HG03135 (cell line): ENCODE data around the gene KCND2.
"Not testable (repeated sequence)": the region's sequence is repeated elsewhere in the genome, so short reads cannot be mapped to it uniquely, and the experiment has no call there.

Experiments used
- ATAC-seq: cut with Tn5 transposase; IDR thresholded peaks from one replicate; pipeline ENCODE4 v1.9.1; 2021; ENCODE audit warnings: mild to moderate bottlenecking, moderate library complexity; ENCODE audit not compliant: unreplicated experiment

KCND2 gene

GRCh38 chr7:120735791-120736190 is 462.8 kb downstream of the KCND2 start:
- no peak for ATAC-seq

- ATAC-seq: no peak
Measured at GRCh38 chr7:120738816-120739215, 465.8 kb downstream of the KCND2 start.

GRCh38 chr7:120740348-120740747 is 467.4 kb downstream of the KCND2 start:
- ATAC-seq: no peak

GRCh38 chr7:120741371-120742042 is 468.5 kb downstream of the KCND2 start:
- no peak for ATAC-seq

GRCh38 chr7:120742372-120742771 is 469.4 kb downstream of the KCND2 start:
- no peak for ATAC-seq

- ATAC-seq: no peak
Measured at GRCh38 chr7:120743128-120743527, 470.2 kb downstream of the KCND2 start.

GRCh38 chr7:120760050-120760449 is 487.1 kb downstream of the KCND2 start:
- ATAC-seq: no peak

- ATAC-seq: no peak
Measured at GRCh38 chr7:120760851-120761250, 487.9 kb downstream of the KCND2 start.

GRCh38 chr7:120770206-120770605 is 497.2 kb downstream of the KCND2 start:
- no peak for ATAC-seq

- ATAC-seq: no peak
Measured at GRCh38 chr7:120774481-120774880, 501.5 kb downstream of the KCND2 start.

- no peak for ATAC-seq
Measured at GRCh38 chr7:120775755-120776154, 502.8 kb downstream of the KCND2 start.

GRCh38 chr7:120779078-120779477 is 506.1 kb downstream of the KCND2 start:
- ATAC-seq: not testable (repeated sequence)

GRCh38 chr7:120780451-120780850 is 507.5 kb downstream of the KCND2 start:
- not testable (repeated sequence) for ATAC-seq

GRCh38 chr7:120780938-120781337 is 508.0 kb downstream of the KCND2 start:
- ATAC-seq: no peak

GRCh38 chr7:120781924-120782323 is 508.9 kb downstream of the KCND2 start:
- not testable (repeated sequence) for ATAC-seq

- ATAC-seq: no peak
Measured at GRCh38 chr7:120783273-120783672, 510.3 kb downstream of the KCND2 start.

GRCh38 chr7:120783721-120784120 is 510.7 kb downstream of the KCND2 start:
- ATAC-seq: no peak

- no peak for ATAC-seq
Measured at GRCh38 chr7:120785095-120785494, 512.1 kb downstream of the KCND2 start.

GRCh38 chr7:120792091-120792860 is 519.3 kb downstream of the KCND2 start:
- ATAC-seq: peak; percentile 88

- ATAC-seq: no peak
Measured at GRCh38 chr7:120792861-120793130, 519.8 kb downstream of the KCND2 start.

GRCh38 chr7:120793213-120793936 is 520.4 kb downstream of the KCND2 start:
- no peak for ATAC-seq
